Embryonic facial prominence (tissue), 1 donor: ENCODE results near the gene OR4K2.
"Not testable (repeated sequence)": the region's sequence is repeated elsewhere in the genome, so short reads cannot be mapped to it uniquely, and the experiment has no call there.

ENCODE experiments used
- DNase-seq: peaks from one replicate; pipeline ENCODE4 v3.0.0-alpha.2; 2016; ENCODE audit errors: extremely low spot score

The OR4K2 gene, protein sequence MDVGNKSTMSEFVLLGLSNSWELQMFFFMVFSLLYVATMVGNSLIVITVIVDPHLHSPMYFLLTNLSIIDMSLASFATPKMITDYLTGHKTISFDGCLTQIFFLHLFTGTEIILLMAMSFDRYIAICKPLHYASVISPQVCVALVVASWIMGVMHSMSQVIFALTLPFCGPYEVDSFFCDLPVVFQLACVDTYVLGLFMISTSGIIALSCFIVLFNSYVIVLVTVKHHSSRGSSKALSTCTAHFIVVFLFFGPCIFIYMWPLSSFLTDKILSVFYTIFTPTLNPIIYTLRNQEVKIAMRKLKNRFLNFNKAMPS

DNA sequence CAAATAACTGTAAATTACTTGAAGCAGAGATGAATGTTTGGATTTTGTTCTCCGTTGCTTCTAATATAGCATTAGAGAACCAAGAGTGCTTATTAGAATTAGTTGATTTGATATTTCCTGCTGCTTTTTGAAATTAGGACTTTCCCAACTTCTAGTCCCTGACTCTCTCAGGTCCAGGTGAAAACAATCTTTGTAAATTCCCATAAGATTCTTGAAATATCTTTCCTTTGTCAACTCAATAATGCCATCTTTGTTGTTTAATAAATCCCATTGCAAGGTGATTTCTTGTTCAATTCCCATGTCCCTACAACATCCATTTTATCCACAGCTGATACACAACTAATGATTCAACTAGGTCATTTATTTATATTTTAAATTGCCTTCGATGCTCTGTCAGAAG is at the start of gene OR4K2:
Gene OR4K2, plus strand, starts transcription at position 301 of the 400 bp plus-strand sequence. CDS start 1,126 bp downstream, outside the sequence.
- no peak for DNase-seq

DNA sequence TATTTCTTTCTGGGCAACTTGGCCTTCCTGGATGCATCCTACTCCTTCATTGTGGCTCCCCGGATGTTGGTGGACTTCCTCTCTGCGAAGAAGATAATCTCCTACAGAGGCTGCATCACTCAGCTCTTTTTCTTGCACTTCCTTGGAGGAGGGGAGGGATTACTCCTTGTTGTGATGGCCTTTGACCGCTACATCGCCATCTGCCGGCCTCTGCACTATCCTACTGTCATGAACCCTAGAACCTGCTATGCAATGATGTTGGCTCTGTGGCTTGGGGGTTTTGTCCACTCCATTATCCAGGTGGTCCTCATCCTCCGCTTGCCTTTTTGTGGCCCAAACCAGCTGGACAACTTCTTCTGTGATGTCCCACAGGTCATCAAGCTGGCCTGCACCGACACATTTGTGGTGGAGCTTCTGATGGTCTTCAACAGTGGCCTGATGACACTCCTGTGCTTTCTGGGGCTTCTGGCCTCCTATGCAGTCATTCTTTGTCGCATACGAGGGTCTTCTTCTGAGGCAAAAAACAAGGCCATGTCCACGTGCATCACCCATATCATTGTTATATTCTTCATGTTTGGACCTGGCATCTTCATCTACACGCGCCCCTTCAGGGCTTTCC is 47.2 kb upstream of the OR4K2 start:
- not testable (repeated sequence) for DNase-seq

DNA sequence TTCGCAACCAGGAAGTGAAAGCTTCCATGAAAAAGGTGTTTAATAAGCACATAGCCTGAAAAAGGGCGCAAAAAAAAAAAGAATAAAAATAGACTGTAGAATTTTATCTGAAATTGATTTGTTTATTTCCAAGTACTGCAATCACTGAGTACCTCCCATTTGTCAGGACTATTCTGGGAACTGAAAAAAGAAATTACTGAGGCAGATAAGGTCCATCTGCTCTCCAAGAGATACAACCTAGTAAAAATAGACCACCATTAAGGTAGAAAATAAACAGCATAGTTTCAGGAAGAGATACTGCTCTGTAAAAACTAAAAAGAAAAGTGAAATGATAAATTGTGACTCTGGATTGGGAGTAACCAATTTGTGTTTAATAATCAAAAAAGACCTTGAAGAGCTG is 46.6 kb upstream of the OR4K2 start:
- no peak for DNase-seq

DNA sequence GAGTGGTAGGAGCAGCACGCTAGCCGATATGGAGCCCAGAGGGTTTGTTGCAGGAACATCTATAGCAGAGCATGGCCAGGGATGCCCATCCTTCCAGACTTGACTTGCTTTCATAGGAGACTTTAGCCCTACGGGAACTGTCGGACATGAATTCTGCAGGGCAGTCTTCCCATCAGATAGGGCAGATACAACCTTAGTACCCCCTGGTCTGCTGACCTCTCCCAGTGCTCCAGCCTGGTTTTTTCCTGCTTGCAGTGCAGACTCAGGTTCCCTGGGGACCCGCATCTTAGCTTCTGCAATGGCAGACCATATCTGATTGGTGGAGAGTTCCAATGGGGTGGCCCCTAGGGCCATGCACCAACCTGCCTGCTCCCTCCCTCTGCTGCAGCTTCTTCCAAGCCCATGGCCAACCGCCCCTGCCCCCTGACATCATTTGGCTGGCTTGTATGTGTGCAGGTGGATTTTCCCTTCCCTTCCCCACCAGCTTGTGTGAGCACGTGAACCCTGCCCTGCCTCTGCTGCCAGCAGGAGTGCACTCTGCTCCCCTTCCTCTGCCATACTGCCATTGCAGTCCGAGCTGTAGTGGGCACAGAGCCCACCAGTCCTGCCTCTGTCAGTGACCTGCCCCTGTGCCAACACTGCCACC is 40.6 kb upstream of the OR4K2 start:
- DNase-seq = not testable (repeated sequence)

DNA sequence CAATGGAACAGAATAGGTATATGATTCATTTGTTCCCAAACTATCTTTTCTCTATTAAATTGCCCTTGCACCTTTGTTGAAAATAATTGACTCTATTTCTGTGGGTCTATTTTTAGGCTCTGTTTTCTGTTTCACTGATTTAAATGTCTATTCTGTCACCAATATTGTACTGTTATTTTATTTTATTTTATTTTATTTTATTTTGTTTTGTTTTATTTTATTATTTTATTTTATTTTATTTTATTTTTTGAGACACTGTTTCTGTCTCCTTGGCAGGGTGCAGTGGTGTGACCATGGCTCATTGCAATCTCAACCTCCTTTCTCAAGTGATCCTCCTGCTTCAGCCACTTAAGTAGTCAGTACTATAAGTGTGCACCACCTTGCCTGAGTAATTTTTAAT is 36.5 kb upstream of the OR4K2 start:
- DNase-seq = no peak

DNA sequence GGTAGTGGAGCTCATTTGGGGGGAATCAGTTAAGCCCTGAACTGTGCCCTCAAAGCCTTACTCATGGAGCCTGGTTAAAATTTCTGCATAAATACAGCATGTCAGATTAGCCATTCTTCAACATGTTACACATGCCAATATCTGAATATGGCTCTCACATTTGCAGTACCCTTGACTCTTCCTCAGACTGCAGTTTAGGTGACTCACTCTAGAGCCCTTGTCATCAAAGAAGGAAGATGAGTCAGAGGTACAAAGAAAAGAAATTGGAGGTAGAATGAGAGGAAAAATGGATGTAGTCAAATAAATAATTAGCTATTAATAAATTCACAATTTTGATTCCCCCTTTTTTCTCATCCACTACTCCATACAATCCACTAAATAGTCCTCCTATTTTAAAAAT is 23.6 kb upstream of the OR4K2 start:
- DNase-seq = no peak

DNA sequence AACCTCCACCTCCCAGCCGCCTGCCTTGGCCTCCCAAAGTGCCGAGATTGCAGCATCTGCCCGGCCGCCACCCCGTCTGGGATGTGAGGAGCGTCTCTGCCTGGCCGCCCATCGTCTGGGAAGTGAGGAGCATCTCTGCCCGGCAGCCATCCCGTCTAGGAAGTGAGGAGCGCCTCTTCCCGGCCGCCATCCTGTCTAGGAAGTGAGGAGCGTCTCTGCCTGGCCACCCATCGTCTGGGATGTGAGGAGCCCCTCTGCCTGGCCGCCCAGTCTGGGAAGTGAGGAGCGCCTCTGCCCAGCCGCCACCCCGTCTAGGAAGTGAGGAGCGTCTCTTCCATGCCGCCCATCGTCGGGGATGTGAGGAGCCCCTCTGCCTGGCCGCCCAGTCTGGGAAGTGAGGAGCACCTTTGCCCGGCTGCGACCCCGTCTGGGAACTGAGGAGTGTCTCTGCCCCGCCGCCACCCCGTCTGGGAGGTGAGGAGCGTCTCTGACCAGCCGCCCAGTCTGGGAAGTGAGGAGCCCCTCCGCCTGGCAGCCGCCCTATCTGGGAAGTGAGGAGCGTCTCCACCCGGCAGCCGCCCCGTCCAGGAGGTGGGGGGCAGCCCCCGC is 8.8 kb upstream of the OR4K2 start:
- not testable (repeated sequence) for DNase-seq

DNA sequence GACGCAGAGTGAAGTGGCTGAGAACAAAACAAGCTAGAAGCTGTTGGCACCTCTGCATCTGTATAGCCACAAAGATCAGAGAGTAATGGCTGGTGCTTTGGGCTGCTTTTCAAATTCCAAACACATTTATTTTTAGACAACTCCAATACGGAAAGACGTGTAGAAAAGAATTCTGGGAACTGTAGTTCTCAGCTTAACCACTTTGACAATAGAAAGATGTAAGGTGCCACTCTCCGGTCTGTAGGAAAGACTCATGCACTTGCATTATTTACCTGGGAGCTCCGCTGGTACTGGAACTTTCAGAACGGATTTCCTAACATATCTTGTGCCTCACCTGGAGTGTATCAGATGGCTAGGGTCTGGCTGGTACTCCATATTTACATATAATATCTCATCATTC is 1.8 kb upstream of the OR4K2 start:
- no peak for DNase-seq

DNA sequence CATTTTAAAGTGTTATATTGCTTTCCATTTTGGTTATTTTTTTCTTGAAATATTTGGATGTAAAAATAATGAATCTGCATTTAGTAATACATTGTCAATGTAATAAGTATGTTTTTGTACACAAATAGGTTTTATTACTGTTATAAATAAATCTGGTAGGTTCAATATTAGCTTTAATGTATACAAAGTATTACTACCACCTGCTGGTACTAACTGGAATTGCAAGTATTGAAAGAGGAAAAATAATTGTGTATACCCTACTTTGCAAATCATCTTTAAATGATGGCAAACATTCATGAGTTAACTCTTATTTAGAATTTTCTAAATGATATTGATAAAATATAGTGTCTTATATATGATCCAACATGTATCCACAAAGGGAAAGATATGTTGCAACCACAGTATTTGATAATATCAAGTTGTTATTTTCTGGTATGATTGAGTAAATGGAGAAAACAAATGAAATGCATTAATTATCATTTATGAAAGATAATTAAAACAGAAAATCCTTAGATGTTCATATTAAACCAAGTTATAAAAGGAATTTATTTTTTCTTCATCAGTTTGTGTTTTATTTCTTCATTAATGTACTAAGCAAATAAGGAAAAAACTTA is 3.2 kb downstream of the OR4K2 start:
- no peak for DNase-seq

DNA sequence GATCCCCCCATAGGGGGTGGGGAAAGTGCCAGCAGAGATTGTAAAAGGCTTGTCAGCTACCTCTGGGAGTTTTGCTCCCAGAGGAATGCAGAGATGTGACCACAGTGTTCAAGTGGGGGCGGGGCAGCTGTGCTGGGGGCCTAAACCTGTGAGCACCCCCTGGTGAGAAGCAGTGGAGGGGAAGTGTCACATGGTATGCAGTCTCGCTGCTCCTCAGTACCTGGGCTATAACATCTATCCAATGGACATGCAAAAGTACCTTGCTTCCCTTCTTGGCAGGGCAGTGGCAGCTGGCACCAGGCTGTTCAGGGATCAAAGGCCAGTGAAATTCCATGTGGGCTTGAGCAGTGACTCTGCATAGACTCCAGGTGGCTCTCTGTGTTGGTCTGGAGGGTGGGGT is 20.3 kb downstream of the OR4K2 start:
- DNase-seq = no peak

DNA sequence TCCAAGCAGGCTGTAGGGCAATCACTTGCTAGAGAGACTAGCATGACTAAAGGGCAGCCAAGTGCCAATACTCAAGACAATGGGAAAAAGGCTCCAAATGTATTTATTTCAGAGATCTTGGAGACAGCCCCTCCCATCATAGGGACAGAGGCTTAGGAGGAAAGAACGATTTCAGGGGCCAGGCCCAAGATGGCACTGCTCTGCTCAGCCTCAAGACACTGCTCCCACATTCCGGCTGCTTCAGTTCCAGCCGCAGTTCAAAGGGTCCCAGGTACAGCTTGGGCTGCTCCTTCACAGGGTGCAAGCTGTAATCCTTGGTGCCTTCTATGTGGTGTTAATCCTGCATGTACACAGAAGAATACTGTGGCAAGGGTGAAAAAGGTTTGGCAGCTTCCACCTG is 26.1 kb downstream of the OR4K2 start:
- no peak for DNase-seq

DNA sequence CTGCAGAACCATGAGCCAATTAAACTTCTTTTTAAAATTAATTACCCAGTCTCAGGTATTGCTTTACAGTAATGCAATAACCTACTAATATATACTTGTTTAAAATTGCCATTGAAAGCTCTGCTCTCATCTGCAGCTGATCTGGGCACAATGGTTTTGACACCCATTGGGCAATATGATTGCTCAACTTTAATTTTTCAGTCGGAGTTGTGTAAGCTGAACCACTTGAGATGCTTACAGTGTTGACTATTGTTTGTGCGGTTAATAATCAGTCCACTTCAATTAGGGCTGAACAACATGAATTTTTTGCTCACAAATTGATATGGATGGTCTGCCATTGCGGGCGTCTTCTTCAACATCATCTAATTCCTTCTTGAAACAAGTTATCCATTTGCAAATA is 27.5 kb downstream of the OR4K2 start:
- DNase-seq = no peak

DNA sequence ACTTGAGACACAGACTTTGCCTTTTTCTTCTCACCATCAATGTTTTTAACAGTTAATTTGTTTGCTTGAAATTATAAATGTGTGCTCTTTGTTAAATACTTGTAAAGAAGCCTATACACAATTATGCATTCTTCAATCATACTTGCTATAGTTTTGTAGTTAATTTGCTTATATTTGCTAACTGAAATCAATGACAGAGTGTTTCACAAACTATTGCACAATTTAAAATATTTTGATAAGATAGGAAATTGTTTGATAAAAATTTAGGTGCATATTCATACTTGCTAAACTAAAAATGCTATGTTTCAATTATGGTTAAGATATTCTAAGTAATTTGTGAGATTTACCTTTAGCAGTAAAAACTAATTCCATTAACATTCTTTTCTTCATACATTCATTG is 31.7 kb downstream of the OR4K2 start:
- no peak for DNase-seq

DNA sequence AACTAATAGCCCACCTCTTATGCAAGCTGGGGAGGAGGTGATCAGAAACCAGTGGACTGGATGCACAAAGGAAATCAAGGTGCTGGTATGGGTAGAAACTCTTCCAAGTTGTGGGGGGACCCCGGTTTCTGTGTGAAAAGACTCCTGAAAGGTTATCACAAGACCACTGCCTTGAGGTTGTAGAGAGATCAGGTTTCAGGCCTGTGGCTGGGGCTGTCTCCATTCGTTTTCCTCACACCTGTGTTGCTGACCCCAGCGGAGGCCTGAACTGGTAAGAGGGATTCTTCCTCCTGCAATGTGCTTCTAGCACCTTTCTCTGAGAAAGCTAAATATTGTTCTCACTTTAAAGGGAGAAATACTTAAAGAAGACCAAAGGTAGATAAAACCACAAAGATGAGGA is 36.2 kb downstream of the OR4K2 start:
- no peak for DNase-seq

DNA sequence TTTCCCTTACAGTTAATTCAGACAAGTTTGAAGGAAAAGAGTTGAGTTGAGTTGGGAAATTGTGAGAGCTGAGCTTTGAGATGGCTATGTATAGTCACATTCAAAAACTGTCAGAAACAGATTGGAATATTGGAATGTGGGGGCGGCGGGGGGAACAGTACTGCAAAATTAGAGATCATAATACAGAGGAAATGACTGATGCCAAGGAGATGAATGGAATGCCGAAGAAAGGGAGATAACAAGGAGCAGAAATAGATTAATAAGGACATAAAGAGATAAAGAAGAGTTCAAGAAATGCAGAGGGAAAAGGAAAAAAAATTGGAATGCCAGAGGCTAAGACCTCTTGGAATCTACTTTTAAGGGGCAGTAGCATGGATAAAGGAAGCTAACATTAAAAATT is 42.3 kb downstream of the OR4K2 start:
- DNase-seq = no peak

DNA sequence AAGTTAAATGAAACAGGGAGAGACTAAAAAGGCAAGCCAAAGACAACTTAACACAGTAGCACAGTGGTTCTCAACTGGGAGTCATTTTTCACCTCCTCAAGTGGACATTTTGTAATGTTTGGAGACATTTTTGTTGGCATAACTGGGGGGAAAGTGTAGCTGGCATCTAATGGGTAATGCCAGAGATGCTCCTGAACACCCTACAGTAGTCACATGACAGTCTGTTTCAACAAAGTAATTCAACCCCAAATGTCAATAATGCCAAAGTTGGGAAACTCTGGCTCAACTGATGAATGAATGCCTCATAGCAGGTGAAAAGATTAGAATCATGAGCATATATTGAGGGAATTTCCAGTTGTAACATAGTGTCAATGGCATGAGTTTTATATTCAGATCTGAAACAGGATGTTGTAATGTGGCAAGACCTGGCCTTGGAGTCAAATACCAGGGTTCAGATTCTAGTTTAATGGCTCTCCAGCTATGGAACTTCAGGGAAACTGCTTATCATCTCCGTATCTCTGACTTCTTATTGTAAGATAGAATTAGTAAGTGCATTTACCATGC is 43.1 kb downstream of the OR4K2 start:
- DNase-seq = no peak

DNA sequence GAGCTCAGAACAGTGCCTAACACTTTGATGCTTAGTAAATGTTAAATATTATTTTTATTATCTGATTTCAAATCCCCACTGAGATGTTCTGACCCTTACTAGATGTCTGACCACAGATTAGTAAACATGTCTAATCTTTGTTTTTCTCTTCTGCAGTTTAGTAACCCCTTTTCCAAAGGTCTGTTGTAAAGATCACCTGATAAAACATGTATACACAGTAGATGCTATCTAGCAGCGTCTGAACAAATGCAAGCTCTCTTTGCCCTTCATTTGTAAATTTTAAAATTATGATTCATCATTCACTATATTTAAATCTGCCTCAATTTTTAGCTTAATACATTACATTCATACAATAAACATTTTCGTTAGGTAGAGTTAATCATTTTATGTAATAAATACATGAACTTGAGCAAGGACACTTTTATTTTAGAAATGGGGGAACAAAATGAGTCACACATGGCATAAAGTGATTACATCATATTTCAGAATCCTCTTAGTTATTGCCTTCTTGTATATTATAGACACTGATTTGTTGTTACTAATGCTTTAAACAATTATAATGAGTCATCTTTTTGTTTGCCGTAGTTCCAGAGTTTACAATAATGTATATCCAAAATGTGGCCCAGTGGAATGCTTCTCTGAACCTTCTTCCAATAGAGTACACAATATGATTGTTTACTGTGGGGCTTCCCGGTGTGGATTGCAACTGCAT is 43.8 kb downstream of the OR4K2 start:
- DNase-seq = no peak

DNA sequence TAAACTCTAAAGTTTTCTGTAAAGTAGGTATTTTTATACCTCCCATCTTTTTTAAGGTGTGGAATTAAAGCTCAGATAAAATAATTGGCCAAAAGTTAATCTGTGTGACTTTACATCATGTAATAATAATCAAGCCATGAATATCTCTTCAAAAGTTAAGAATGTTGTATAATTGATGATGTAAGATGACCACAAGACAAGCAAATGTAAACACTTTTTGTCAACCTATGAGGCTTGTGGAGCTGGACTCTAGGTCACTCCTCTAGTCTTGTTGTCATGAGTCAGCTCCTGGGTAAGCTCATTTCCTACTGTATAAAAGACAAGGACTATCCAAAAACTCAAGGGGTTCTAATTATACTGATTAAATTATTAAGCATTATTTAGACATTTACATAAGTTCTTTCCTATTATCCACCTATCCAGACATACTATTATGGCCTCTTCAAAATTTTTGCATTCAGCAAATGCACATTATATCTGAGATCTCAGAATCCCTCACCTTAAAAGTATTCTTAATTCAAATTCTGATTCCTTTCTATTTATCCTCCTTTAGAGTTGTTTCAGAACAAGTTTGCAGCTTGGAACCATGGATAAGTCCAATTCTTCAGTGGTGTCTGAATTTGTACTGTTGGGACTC is 45.2 kb downstream of the OR4K2 start, which contains the start of gene OR4K5:
Gene OR4K5, plus strand, starts transcription at position 587 of the 637 bp plus-strand sequence. Its CDS starts 0 bp downstream, at position 587.
- DNase-seq = no peak

DNA sequence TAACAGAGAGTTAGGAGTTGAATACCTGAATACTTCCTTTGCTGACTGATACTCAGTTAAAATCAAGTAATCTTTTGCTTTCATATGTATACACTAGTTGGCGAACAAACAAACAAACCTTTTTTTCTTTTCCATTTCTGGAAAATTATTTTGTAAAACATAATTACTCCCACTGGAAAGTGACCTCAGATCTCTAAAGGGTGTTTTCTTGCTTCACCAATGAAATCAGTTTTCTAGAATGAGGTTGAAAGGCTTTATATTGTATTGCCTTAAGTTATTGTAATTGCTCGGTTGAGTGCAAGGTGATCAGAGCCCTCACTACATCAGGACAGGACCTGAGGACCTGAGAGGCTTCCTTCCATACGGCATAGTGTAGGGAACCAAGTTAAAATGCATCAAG is 55.7 kb downstream of the OR4K2 start, which contains the start of gene OR4K1:
Gene OR4K1, plus strand, starts transcription at position 301 of the 400 bp plus-strand sequence. CDS start 4,750 bp downstream, outside the sequence.
- DNase-seq = no peak
